AG08395 (cell line): Measurements from ENCODE around the gene EIPR1.
A peak's percentile ranks its signal among the peaks of the same experiment; 100 is the strongest.

Experiments used
- DNase-seq: peaks from one replicate; pipeline ENCODE4 v3.0.0; 2012; ENCODE audit warnings: mixed read lengths, low spot score

The EIPR1 gene

DNA sequence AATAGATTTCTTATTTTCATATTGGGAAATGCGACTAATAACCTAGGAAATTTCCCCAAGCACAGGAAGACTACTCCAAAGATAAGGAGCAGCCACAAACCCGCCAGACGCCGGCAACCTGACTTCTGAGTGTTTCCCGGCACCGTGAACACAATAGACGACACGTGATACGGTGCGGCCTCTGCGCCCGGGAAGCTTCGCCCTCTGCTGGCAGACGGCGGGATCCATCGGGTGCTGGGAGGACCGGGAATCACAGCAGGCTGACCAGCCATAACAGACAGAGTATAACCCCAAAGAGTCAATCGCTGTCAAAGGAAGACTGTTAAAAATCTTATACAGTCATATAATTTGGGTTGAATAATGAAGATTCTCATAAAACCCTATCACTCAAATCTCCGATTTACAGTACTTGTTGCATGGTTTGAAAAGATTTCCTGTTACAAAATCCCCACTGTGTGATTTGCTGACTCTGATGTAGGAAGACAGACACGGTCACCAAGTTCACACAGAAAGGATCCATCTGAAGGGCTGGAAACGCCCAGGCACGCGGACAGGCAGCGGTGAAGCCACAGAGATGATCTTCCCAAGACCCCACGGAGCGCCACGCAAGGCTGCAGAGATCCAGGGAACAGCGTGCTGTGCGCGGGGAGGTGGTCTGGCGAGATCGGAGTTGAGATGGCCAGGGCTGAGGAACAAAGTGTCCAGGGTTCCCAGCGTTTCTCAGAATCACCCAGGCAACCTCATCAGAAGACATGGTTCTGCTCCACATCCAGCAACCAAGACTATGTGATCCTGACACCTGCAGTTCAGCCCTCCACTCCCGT is 73.8 kb downstream of the EIPR1 start:
- DNase-seq = peak; percentile 93

GRCh38 chr2:3302751-3303582 is 74.7 kb downstream of the EIPR1 start:
- DNase-seq = no peak

- no peak for DNase-seq
These were observed 75.2 kb downstream of the EIPR1 start for GRCh38 chr2:3302421-3302750.

- DNase-seq = no peak
These were observed 76.6 kb downstream of the EIPR1 start for GRCh38 chr2:3301001-3301400.

GRCh38 chr2:3300224-3300995 is 77.2 kb downstream of the EIPR1 start:
- no peak for DNase-seq

DNA sequence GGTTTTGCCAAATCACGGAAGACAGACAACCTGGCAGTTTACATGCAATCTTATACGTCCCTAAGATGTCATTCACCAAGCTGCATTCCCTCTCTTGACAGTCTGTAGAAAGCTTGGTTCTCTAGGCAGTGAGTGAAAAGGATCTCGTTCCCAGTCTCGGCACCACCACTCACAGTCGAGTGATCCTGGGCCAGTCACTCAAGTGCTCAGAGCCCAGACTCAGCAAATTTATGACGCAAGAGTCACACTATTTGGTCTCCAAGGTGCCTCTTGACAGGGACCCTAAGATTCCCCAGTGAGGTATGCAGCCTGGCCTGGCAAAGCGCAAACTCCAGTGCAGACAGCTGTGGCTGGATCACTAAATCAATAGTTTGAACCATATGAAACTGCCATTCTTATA is 77.9 kb downstream of the EIPR1 start:
- no peak for DNase-seq

DNA sequence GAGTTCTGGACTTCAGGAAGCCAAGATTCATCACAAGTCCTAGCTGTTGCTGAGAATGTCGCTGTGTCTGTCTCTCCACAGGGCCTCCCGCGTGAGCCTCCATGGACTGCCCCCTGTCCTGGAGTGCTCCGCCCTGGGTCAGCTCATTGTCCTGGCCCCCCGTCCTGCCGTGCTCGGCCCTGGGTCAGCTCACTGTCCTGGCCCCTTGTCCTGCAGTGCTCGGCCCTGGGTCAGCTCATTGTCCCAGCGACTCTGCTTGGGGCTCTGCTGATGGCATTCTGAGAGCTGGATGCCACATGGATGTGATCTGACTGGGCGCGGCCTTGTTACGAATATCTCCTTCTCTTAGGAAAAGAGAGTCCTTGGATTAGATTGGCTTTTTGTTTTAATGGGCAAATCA is 78.5 kb downstream of the EIPR1 start:
- no peak for DNase-seq

DNA sequence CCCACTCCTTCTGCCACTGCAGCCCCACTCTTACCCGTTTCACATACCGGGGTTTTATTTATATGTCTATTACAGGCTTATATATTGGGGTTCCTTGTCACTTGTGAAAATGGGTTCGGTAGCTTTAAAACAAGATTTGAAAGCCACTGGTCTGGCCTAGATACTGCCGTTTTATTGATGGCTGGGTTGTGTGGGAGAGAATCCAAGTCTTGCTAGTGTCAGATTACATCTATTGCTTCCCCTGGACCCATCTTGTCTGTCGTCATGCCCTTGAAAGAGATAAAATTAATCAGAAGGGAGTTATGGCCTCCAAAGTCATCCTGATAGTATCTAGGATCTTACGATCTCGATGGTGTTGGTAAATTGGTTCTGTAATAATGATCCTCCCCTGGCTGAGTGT is 79.4 kb downstream of the EIPR1 start:
- DNase-seq = no peak

DNA sequence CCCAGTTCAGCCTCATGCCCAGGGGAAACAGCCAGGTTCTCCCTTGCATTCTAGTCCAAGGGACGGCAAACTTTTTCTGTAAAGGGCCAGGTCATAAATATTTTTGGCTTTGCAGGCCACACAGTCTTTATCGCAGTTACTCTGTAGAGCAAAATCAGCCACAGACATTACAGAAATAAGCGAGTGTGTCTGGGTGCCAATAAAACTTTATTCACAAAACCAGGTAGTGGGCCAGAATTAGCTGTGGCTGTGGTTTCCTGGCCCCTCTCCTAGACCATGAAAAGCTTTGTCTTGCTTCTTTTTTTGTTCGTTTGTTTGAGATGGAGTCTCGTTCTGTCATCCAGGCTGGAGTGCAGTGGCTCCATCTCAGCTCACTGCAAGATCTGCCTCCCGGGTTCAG is 80.1 kb downstream of the EIPR1 start:
- no peak for DNase-seq

DNA sequence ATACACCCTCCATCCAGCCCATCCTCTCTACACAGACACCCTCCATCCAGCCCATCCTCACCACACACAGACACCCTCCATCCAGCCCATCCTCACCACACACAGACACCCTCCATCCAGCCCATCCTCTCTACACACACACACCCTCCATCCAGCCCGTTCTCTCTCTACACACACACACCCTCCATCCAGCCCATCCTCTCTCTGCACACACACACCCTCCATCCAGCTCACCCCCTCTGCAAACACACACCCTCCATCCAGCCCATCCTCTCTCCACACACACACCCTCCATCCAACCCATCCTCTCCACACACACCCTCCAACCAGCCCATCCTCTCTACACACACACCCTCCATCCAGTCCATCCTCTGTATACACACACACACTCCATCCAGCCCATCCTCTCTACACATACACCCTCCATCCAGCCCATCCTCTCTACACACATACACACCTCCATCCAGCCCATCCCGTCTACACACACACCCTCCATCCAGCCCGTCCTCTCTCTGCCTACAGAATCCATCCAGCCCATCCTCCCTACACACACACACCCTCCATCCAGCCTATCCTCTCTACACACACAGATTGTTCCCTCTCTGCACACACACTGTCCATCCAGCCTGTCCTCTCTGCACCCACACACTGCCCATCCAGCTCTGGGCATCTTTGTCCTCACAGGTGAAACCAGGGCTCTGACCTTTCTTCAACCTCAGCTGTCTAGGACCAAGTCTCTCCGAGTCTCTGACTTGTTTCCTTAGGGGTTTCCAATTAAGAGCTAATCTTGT is 81.2 kb downstream of the EIPR1 start:
- DNase-seq = no peak

- DNase-seq = no peak
These were observed 83.1 kb downstream of the EIPR1 start for GRCh38 chr2:3294493-3294892.

DNA sequence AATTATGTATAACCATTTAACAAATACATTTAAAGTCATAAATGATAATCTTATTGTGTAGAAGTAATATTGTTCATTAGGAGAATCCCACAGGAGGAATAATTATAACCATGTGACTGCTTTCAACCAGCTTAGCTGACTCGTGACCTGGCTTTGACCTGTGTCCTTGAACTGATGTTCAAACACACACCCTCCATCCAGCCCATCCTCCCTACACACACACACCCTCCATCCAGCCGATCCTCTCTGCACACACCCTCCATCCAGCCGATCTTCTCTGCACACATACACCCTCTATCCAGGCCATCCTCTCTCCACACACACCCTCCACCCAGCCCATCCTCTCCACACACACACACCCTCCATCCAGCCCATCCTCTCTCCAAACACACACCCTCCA is 83.5 kb downstream of the EIPR1 start:
- DNase-seq = no peak

GRCh38 chr2:3293221-3293620 is 84.4 kb downstream of the EIPR1 start:
- no peak for DNase-seq

- no peak for DNase-seq
These were observed 85.2 kb downstream of the EIPR1 start for GRCh38 chr2:3292416-3292815.

- no peak for DNase-seq
These were observed 85.9 kb downstream of the EIPR1 start for GRCh38 chr2:3291750-3292149.

DNA sequence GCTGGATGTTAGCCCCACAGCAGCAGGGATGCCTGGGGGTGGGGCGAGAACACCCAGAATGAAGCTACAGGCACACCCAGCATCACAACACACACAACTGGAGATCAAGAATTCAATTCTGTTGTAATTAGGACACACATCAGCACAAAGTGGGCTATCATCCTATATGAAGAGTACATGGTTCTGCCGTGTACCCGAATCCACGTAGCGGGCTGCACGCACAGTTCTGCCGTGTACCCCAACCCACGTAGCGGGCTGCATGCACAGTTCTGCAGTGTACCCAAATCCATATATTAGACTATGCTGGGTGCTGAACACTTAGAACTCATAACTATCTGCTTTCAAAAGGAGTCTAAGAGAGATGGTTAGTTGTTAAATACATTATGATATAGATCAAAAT is 86.5 kb downstream of the EIPR1 start:
- no peak for DNase-seq

GRCh38 chr2:3290655-3291054 is 87.0 kb downstream of the EIPR1 start:
- DNase-seq = no peak

DNA sequence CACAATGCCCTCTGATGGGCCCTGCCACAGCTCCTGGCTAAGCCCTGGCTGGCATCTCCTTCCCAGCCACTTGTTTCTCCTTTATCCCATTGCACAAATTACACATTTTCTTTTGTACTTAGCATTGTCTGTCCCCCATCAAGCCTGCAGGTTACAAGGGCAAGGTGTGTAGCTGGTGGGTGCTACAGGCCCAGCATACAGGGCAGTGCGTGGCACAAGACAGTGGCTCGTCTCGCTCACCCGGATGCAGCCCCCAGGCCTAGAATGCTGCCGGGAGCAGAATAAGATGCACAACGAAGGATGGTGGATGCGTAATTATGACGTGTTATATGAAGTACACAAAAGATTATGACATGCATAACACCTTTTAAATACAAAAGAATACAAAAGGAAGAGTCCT is 87.6 kb downstream of the EIPR1 start:
- no peak for DNase-seq

- no peak for DNase-seq
These were observed 88.1 kb downstream of the EIPR1 start for GRCh38 chr2:3289526-3289925.

DNA sequence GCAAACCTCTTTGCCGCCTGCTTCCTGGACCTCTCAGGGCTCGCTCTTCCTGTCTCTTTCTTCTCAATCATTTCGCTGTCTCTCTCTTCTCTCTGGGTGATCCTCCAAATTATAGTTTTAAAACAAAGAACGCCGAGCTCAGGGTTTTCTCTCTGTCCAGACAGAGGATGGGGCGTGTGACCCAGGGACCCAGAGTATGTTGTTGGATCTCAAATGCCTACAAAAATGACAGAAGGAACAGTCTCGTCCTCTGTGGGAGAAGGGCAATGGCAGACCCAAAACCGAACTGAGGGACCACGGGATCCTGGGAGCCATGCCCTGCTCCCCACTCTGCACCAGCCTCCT is 88.5 kb downstream of the EIPR1 start:
- DNase-seq = no peak

DNA sequence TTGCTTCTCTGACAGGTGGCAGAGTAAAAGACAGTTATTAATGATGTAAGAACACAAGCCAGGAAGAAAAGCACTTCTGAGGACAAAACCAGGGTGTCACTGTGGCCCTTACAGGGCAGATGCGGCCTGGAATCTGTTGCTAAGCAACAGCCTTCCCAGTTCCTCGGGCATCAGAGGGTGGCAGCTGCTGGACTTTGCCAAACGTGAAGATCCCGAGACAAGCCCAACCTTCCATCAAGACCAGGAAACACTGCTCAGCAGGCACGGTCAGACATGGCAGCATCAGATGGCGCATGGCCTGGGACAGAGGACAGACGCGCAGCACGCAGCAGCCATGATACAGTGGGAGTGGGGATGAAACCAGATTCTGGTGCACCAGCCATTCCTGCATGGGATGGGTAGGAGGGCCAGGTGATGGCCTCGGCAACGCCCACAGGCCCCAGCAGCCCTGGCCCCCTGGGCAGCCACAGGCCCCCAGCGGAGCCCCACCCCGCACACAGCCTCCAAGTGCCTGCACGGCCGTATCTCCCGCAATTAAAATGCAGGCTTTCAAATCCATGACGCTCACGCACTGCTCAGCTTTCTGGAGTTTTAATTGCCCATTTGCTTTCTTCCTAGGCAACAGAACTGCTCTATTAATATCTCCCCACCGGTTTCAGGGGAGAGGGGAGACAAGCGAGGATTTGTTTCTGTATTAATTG is 89.0 kb downstream of the EIPR1 start:
- no peak for DNase-seq
